Endothelial cell of umbilical vein (primary cell): ENCODE results near the gene USP28.

Source experiments
- EZH2 ChIP-seq: IDR thresholded peaks from 2 replicates; pipeline ENCODE4 v1.6.1; 2012; ENCODE audit warnings: borderline replicate concordance, low read depth, mild to moderate bottlenecking, moderate library complexity, low read length, inconsistent platforms; ENCODE audit not compliant: severe bottlenecking
- FOS ChIP-seq: IDR thresholded peaks from 2 replicates; pipeline ENCODE4 v1.6.1; 2011; ENCODE audit warnings: mild to moderate bottlenecking, low read length, moderate library complexity, borderline replicate concordance; ENCODE audit not compliant: insufficient read depth
- JUN ChIP-seq: IDR thresholded peaks from 2 replicates; pipeline ENCODE4 v1.6.1; 2011; ENCODE audit warnings: borderline replicate concordance, low read depth; ENCODE audit not compliant: insufficient read length, insufficient read depth
- MYC ChIP-seq: IDR thresholded peaks from one replicate; pipeline ENCODE4 v1.6.1; 2011; ENCODE audit warnings: mild to moderate bottlenecking, low read depth, low read length
- POLR2A ChIP-seq: IDR thresholded peaks from 2 replicates; pipeline ENCODE4 v1.6.1; 2012; ENCODE audit warnings: low read depth, mild to moderate bottlenecking, control low read depth, low read length
- POLR2AphosphoS5 ChIP-seq: IDR thresholded peaks from 2 replicates; pipeline ENCODE4 v1.6.1; 2012; ENCODE audit warnings: low read depth, mild to moderate bottlenecking, control low read depth, low read length, moderate library complexity; ENCODE audit not compliant: insufficient read depth
- TF ChIP-seq, protein P1 (sequence below), 2 donors: IDR thresholded peaks; 1 replicate in 1 of 2; 2 replicates in 1 of 2; pipeline ENCODE4 v1.5.1; 2011; ENCODE audit warnings: low read length in 2 of 2, mild to moderate bottlenecking in 2 of 2, moderate library complexity in 2 of 2, control low read depth in 1 of 2, inconsistent platforms in 1 of 2, low read depth in 1 of 2; ENCODE audit not compliant: insufficient read depth in 1 of 2; ENCODE audit errors: extremely low read depth in 1 of 2
- TF ChIP-seq, protein P2 (sequence below): IDR thresholded peaks from 2 replicates; pipeline ENCODE4 v1.6.1; 2011; ENCODE audit not compliant: insufficient read depth, insufficient read length

GRCh38 chr11:113904379-113905101 lies 29.2 kb upstream of the USP28 start, which contains the start of gene HTR3B:
- TF ChIP-seq POLR2A, result no peak
- no peak for TF ChIP-seq POLR2AphosphoS5
- TF ChIP-seq FOS, result no peak
- TF ChIP-seq, protein P1, sequence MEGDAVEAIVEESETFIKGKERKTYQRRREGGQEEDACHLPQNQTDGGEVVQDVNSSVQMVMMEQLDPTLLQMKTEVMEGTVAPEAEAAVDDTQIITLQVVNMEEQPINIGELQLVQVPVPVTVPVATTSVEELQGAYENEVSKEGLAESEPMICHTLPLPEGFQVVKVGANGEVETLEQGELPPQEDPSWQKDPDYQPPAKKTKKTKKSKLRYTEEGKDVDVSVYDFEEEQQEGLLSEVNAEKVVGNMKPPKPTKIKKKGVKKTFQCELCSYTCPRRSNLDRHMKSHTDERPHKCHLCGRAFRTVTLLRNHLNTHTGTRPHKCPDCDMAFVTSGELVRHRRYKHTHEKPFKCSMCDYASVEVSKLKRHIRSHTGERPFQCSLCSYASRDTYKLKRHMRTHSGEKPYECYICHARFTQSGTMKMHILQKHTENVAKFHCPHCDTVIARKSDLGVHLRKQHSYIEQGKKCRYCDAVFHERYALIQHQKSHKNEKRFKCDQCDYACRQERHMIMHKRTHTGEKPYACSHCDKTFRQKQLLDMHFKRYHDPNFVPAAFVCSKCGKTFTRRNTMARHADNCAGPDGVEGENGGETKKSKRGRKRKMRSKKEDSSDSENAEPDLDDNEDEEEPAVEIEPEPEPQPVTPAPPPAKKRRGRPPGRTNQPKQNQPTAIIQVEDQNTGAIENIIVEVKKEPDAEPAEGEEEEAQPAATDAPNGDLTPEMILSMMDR (IDR thresholded peaks at IDR 0.05; ENCODE audit: extremely low read depth in 1 of 2, insufficient read depth in 1 of 2, low read depth in 1 of 2, low read length in 2 of 2), result no peak
- no peak for TF ChIP-seq JUN
- TF ChIP-seq, protein P2, sequence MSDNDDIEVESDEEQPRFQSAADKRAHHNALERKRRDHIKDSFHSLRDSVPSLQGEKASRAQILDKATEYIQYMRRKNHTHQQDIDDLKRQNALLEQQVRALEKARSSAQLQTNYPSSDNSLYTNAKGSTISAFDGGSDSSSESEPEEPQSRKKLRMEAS, result no peak
- no peak for TF ChIP-seq EZH2
- TF ChIP-seq MYC, result no peak
